Left lung (tissue), 10 donors: ENCODE data around the gene RALGPS2. TPM values are rescaled to one million over a fixed set of nuclear protein-coding genes. Genes with fewer than 3 reads are reported as not detected.

Source experiments
- ATAC-seq: fragments of 200-7000 bp; cut with Tn5 transposase; one replicate; pipeline ENCODE4 v1.9.1; 2020; ENCODE audit warnings: moderate library complexity
- DNase-seq, 4 donors: peaks; one replicate each; pipeline ENCODE4 v3.0.0-alpha.2; 2013 to 2020
- H3K27ac ChIP-seq, 2 donors: fragments of 200-600 bp; sonication (generic) in 1 of 2; one replicate each; pipeline versions ENCODE4 v1.5.0 to v1.8.0; 2020 to 2021
- H3K27me3 ChIP-seq, 2 donors: fragments of 200-600 bp; sonication (generic) in 1 of 2; one replicate each; pipeline versions ENCODE4 v1.5.0 to v1.8.0; 2020 to 2021
- H3K36me3 ChIP-seq, 2 donors: fragments of 200-600 bp; sonication (generic) in 1 of 2; one replicate each; pipeline versions ENCODE4 v1.5.0 to v1.8.0; 2020 to 2021
- H3K4me1 ChIP-seq, 2 donors: fragments of 200-600 bp; one replicate each; pipeline ENCODE4 v1.8.0; 2021
- H3K4me3 ChIP-seq, 2 donors: fragments of 200-600 bp; sonication (generic) in 1 of 2; one replicate each; pipeline versions ENCODE4 v1.5.0 to v1.8.0; 2020 to 2021; ENCODE audit warnings: mild to moderate bottlenecking in 1 of 2
- H3K9me3 ChIP-seq, 2 donors: fragments of 200-600 bp; sonication (generic) in 1 of 2; one replicate each; pipeline versions ENCODE4 v1.5.0 to v1.8.0; 2020 to 2021
- CTCF ChIP-seq, 2 donors: fragments of 200-600 bp; sonication (generic) in 1 of 2; IDR thresholded peaks; one replicate each; pipeline versions ENCODE4 v1.5.0 to v1.8.0; 2021; ENCODE audit warnings: antibody characterized with exemption in 2 of 2
- intact Hi-C, 2 donors: fragments of 100-400 bp; cut with DNase I; formaldehyde crosslinking; loops; one replicate each; pipeline versions ENCODE4 v1.11.2 to v1.14.2; 2022
- polyA plus RNA-seq, 6 donors: library from polyadenylated mRNA; unstranded; fragments of 120-200 nt; gene quantifications; one replicate each; pipeline ENCODE4 v1.2.1, GENCODE V29; 2013; ENCODE audit not compliant: insufficient read length in 6 of 6
- total RNA-seq, 2 donors: library from RNA; stranded (reverse); fragmentation: NEBNext Ultra II Directional; extraction: Animal tissue kit (Norgen Biotek cat#: 25700); gene quantifications; one replicate each; pipeline ENCODE4 v1.2.1, GENCODE V29; 2021
- donor health status: DM: no; HTN: yes; CAD: no.
- donor health status: DM: no; HTN: no; CAD: no.

The RALGPS2 gene
- total and polyA plus RNA-seq, 8 donors, result 9.0 to 24.5 (median 20.9) TPM

GRCh38 chr1:178683291-178683690 lies 41.8 kb upstream of the RALGPS2 start:
- intact Hi-C loops, result no loop called here
- Histone ChIP-seq H3K27ac (no peak overlapping the region), H3K4me1 (no peaks in the 10 kb centered on the region), H3K36me3 (no peaks in the 10 kb centered on the region), H3K4me3 (no peak overlapping the region), H3K27me3 (no peaks in the 10 kb centered on the region), H3K9me3 (no peaks in the 10 kb centered on the region)
- no peak for ATAC-seq
- no peak for TF ChIP-seq CTCF (IDR thresholded peaks at IDR 0.05)
- no peak for DNase-seq

GRCh38 chr1:178684111-178684510 lies 40.9 kb upstream of the RALGPS2 start:
- no peaks in the 10 kb centered on the region for H3K36me3 ChIP-seq
- no peaks in the 10 kb centered on the region for H3K27me3 ChIP-seq
- H3K9me3 ChIP-seq, result no peaks in the 10 kb centered on the region
- intact Hi-C loops, result no loop called here
- no peak overlapping the region for H3K4me3 ChIP-seq
- TF ChIP-seq CTCF (IDR thresholded peaks at IDR 0.05), result no peak
- DNase-seq, result no peak
- no peak for ATAC-seq
- no peaks in the 10 kb centered on the region for H3K4me1 ChIP-seq
- H3K27ac ChIP-seq, result no peak overlapping the region

GRCh38 chr1:178684542-178685000 lies 40.5 kb upstream of the RALGPS2 start:
- H3K4me3 ChIP-seq, result no peak overlapping the region
- no peaks in the 10 kb centered on the region for H3K36me3 ChIP-seq
- no peaks in the 10 kb centered on the region for H3K4me1 ChIP-seq
- H3K27ac ChIP-seq, result no peak overlapping the region
- TF ChIP-seq CTCF (IDR thresholded peaks at IDR 0.05), result no peak
- DNase-seq, result no peak
- H3K9me3 ChIP-seq, result no peaks in the 10 kb centered on the region
- no peaks in the 10 kb centered on the region for H3K27me3 ChIP-seq
- intact Hi-C loops, result no loop called here
- ATAC-seq, result peak; percentile 59

GRCh38 chr1:178686407-178686806 lies 38.6 kb upstream of the RALGPS2 start:
- no peak for ATAC-seq
- no peak overlapping the region for H3K4me3 ChIP-seq
- no peaks in the 10 kb centered on the region for H3K27me3 ChIP-seq
- no peak for TF ChIP-seq CTCF (IDR thresholded peaks at IDR 0.05)
- DNase-seq, result no peak
- no peak overlapping the region for H3K27ac ChIP-seq
- no peaks in the 10 kb centered on the region for H3K36me3 ChIP-seq
- H3K9me3 ChIP-seq, result no peaks in the 10 kb centered on the region
- intact Hi-C loops, result no loop called here
- H3K4me1 ChIP-seq, result no peaks in the 10 kb centered on the region

GRCh38 chr1:178688244-178688643 lies 36.8 kb upstream of the RALGPS2 start:
- Histone ChIP-seq H3K27me3 (no peaks in the 10 kb centered on the region), H3K27ac (no peak overlapping the region), H3K4me3 (no peak overlapping the region), H3K9me3 (no peaks in the 10 kb centered on the region), H3K4me1 (no peaks in the 10 kb centered on the region), H3K36me3 (no peaks in the 10 kb centered on the region)
- TF ChIP-seq CTCF (IDR thresholded peaks at IDR 0.05), result no peak
- intact Hi-C loops, result no loop called here
- ATAC-seq (no peak), DNase-seq (no peak)
